GM04504 (cell line): Measurements from ENCODE around the gene CDCP1.

ENCODE experiments used
- DNase-seq: peaks from one replicate; pipeline ENCODE4 v3.0.0-alpha.2; 2012; ENCODE audit warnings: low read depth

Gene CDCP1

GRCh38 chr3:45145681-45146614 lies at the start of gene CDCP1:
Gene CDCP1 (minus strand): TSS chr3:45146378. CDS start chr3:45146287, 91 bp downstream.
- no peak for DNase-seq

- DNase-seq = no peak
Observed at GRCh38 chr3:45194791-45195190, 48.6 kb upstream of the CDCP1 start.

DNA sequence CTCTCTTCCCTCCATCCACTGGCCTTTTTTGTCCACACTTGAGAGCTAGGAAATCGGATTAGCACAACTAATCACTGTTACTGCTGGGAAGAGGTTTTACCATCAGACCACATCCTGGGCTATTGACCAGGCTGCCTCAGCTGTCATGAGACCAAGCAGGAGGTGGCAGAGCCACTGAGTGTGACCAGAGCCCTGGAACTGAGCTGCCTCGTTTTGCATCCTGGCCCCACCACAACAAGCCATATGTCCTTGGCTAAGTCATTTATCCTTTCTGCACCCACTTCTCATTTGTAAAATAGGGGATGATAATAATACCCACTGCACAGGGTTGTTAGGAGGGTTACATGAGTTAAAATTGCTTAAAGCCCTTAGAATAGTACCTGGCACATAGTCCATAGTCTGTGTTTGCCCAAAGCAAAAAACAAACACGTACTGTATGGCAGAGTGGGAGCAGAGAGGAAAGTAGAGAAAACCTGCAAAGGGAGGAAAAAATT lies 45.8 kb upstream of the CDCP1 start:
- no peak for DNase-seq

DNA sequence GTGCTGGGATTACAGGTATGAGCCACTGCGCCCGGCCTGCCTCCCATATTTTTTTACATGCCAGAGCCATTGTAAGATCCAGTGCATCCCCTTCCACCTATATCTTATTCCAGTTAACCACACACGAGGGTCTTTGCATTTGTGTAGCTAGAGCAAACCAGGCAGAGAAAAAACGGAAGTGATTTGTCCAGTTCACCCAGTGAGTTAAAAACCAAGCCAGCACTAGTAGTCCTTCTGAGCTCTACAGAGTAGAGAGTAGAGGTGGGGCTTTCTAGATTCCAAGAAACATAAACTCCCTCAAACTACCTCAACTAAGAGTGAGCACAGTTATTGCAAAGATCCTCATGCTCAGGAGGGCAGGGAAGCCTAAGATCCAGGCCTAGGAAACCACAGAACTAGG lies 45.2 kb upstream of the CDCP1 start:
- no peak for DNase-seq

DNA sequence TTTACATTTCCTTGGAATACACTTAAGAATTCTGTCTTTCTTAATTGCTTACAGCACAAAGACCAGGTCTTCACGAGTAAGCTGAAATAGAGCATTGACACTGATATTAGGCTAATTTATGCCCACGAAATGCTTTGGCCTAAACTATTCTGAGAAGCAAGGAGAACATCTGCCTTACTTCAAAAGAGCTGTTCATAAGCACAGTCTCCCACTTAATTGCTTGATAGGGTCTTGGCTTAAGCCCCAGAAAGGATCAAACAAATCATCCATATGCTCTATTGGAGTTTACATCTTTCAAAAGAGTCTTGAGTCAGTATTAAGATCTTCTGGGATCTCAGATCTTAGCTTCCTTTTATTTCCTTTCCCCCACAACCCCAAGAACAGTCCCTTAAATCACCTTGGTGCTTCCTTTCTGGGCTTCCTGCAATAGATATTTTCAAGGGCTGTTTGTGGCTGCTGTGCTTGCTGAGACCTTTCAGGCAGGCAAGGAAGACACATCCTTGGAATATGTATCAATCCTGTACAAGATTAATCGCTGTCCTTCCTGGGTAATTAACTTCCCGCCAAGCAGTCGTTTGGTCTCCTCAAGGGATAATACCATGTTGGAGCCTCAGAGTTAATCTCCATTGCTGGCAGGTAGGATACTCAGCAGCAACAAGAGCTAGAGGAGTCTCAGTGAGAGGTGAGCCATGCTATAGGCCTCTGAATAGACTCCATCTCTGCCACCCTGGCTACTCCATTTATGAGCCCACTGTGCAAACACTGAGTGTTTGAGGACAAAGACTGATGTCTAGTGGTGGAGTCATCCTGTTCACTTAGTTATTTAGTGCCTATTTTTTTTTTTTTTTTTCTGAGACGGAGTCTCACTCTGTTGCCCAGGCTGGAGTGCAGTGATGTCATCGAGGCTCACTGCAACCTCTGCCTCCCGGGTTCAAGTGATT lies 42.8 kb upstream of the CDCP1 start:
- no peak for DNase-seq

DNA sequence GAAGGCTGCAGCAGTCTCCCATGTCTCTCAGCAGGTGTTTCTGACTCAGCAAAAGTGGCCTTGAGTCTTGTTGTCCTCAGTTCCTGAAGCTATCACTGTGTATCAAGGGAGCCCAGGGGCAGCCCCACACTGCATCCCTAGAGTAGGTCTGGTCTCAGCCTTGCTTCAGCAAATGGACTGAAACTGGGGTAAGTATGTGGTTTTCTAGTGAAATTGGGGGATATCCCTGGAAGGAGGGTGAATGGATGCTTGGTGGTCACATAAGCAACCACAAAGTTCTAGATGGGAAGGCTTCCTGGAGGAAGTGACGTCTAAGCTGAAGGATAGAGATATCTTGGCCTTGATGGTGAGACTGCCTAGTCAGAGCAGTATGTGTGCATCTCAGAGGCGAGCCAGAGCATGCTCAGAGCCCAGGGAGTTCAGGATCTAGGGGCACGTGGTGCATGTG lies 41.5 kb upstream of the CDCP1 start:
- DNase-seq = no peak

- DNase-seq = no peak
Observed at GRCh38 chr3:45186871-45187270, 40.7 kb upstream of the CDCP1 start.

DNA sequence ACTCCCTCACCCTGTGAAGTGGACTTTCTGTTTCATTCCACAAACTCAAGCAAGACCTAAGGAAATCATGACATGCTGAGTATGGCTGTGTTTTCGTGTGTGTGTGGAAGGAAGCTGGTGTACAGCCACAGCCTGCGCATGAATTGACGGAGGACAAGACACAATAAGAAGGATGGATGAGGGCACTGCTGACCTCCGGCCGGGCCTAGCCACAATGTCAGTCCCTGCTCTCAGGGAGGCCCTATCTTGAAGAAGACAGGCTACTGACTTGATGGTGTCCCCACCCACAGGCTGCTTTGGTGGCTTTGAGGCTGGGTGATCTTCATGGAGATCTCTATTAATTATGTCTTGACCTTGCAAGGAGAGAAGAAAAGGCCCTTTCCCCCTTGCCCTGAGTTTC lies 39.3 kb upstream of the CDCP1 start:
- DNase-seq = no peak

DNA sequence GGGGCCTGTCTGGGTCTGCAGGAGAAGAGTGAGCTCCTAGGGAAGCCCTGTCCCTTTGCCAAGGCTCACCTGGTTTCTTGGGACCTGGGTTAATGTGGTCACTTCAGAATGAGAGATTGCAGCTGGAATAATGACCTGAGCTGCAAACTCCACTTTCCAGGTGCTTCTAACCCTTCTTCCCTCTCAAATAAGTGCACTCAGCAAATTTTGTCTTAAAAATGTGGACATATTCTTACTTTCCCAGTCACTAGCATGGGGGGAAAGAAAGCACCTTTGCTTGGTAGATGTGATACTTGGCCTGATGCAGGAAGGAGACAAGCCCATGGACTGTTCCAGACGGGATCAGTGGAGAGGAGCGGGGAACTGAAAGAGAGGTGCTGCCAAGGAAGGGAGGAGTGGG lies 38.9 kb upstream of the CDCP1 start:
- no peak for DNase-seq

- DNase-seq = no peak
Observed at GRCh38 chr3:45183872-45184262, 37.7 kb upstream of the CDCP1 start.

GRCh38 chr3:45182915-45183871 lies 37.0 kb upstream of the CDCP1 start:
- no peak for DNase-seq

DNA sequence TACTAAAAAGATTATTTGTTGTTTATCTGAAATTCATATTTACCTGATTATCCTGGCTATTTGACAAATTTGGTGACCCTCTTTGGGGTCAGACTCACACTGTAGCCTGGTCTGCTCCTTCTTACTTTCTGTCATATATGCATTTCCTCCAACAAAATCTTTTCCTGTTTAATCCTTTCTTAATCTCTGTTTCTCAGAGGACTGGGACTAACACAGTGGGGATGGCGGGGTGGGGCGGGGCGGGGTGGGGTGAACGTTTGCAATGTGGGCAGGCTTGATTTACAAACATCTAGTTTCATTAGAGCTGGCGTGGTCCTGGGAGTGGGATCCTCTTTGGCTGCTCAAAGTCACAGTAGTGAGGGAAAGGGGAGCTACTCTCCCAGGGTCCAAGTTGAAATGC lies 35.3 kb upstream of the CDCP1 start:
- no peak for DNase-seq

GRCh38 chr3:45180899-45181298 lies 34.7 kb upstream of the CDCP1 start:
- DNase-seq = no peak

DNA sequence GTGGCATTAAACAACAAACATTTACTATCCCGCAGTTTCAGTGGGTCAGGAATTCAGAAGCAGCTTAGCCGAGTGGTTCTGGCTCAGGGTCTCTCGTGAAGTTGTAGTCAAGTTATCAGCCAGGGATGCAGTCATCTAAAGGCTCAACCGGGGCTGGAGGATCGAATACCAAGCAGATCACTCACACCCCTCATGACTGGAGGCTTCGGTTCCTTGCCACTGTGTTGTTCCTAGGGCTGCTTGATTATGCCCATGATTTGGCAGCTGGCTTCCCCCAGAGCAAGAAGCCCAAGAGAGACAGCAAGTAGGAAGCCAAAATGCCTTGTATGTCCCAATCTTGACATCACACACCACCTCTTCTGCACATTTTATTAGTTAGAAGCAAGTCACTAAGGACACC lies 33.9 kb upstream of the CDCP1 start:
- DNase-seq = no peak

DNA sequence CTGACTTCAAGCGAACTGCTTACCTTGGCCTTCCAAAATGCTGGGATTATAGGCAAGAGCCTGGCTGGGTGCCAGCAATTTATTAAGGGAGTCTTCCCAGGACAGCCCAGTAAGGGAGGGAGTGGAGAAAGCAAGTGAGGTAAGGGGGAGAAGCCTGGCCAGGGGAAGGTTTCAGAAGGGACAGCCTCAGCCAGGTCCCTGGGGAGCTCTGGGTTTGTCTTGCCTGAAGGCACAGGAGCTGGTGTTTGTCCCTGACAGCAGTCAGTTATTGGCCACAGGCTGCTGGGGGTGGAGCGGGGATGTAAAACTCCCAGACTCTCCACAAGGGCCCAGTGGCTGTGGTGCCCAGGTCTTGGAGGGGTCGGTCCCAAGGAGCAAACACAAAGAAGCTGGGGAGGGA lies 33.0 kb upstream of the CDCP1 start:
- DNase-seq = no peak

DNA sequence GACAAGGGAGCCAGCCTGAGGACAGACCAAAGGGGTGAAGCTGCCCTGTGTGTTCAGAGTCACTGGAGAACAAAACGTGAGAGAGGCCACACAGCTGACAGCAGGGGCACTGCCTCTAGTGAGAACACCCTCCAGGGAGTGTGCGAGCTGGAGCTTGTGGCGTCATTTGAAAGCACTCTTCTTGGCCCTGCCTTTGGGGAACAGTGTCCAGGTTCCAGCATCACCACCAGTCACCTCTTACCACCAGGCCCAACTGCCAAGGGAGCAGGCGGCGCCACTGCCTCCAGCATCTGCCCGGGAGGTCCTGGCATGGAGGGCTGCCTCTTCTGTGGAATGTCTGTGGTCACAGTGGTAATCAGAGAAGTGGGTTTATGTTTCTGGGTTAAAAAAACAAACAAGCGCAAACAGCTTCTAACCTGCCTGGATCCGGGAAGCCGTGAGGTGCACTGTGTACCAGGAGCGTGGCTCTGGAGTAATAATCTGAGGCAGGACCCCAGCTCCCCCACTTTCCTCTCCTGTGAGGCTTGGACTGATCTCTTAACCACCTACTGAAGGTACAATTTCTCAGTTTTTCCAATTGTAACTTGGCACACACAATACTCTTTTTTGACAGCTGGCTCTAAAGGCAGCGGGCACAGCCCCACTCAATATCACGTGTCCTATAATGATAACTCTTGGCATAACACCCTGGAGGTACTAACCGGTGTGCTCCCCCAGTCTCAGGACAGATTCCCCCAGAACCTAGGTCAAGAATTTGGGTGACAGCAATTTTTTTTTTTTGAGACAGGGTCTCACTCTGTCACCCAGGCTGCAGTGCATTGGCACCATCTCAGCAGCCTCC lies 32.2 kb upstream of the CDCP1 start:
- no peak for DNase-seq

GRCh38 chr3:45176912-45177311 lies 30.7 kb upstream of the CDCP1 start:
- DNase-seq = no peak

GRCh38 chr3:45174234-45174633 lies 28.1 kb upstream of the CDCP1 start:
- DNase-seq = no peak

DNA sequence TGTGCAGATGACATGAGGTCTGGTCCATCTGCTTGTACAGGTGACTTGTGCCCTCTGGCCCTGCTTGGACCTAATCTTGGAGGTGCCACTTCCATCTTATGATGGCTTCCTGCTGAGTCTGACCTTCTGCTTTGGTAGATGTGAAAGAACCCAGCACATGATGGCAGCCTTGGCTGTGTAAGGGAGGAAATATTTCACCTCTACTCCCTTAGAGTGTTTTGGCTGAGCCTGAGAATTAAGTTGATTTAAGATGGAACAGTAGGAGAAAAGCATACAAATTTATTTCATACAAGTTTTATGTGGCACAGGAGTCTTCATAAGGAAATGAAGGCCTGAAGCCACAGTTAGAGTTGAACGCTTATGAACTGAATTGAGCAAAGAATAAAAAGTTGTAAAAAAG lies 27.6 kb upstream of the CDCP1 start:
- DNase-seq = no peak

DNA sequence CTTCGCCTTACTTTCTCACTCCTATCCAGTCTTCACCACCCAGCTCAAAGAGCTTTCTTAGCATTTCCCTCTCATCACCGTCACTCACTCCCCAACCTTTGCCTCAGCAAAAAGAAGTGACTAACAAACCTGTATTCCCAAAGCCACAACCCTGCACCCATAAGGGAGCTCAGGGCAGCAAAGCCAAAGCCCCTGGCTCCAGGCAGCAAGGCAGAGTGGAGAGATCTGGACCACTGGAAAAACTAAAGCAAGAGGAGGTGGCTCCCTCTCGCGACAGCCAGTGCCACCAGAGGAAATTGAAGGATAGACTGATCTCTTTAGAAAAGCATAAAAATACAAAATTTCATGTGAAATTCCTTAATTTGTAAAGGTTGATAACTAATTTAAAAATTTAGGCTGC lies 25.1 kb upstream of the CDCP1 start:
- no peak for DNase-seq

DNA sequence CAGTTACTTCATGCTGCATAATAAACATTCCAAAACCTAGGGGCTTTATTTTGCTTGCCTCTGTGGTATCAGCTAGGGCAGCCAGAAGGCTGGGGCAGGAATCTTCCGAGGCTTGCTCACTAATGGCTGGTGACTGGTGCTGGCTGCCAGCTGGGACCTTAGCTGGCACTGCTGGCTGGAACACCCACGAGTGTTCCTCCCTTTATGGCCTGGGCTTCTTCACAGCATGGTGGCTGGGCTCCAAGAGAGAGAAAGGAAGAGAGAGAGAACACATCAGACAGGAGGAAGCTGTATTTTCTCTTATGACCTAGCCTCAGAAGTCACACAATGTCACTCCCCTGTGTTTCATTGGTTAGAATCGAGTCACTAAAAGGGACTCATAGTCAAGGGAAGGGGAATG lies 23.9 kb upstream of the CDCP1 start:
- DNase-seq = no peak
